SK-N-SH treated with all-trans-retinoic acid at 6 μM for 48 hours (cell line): ENCODE data around the gene MGMT.

Source experiments
- ATAC-seq: fragments of 200-7000 bp; cut with Tn5 transposase; 3 replicates; pipeline ENCODE4 v1.9.1; 2020; ENCODE audit warnings: mild to moderate bottlenecking, moderate library complexity
- ARNTL ChIP-seq: fragments of 450-650 bp; formaldehyde crosslinking; IDR thresholded peaks from 2 replicates; pipeline ENCODE4 v1.5.0; 2020; ENCODE audit warnings: low read depth, mild to moderate bottlenecking, moderate library complexity, borderline replicate concordance
- CSDC2 ChIP-seq: fragments of 250-450 bp; sonication (Bioruptor Pico); IDR thresholded peaks from 2 replicates; pipeline ENCODE4 v1.5.0; 2020; ENCODE audit warnings: mild to moderate bottlenecking, moderate library complexity
- ESRRG ChIP-seq: fragments of 250-450 bp; sonication (Bioruptor Pico); IDR thresholded peaks from 2 replicates; pipeline ENCODE4 v1.6.1; 2021; ENCODE audit warnings: mild to moderate bottlenecking
- GLIS3 ChIP-seq: fragments of 250-450 bp; sonication (Bioruptor Pico); IDR thresholded peaks from 2 replicates; pipeline ENCODE4 v1.5.0; 2020; ENCODE audit warnings: mild to moderate bottlenecking, moderate library complexity
- ISL1 ChIP-seq: fragments of 250-450 bp; sonication (Bioruptor Pico); IDR thresholded peaks from 2 replicates; pipeline ENCODE4 v2.1.2; 2022; ENCODE audit warnings: mild to moderate bottlenecking, moderate library complexity
- OSR1 ChIP-seq: fragments of 250-450 bp; sonication (Bioruptor Pico); IDR thresholded peaks from 2 replicates; pipeline ENCODE4 v1.8.0; 2022; ENCODE audit warnings: moderate library complexity, mild to moderate bottlenecking, inconsistent platforms
- PPARA ChIP-seq: fragments of 250-450 bp; sonication (Bioruptor Pico); IDR thresholded peaks from 2 replicates; pipeline ENCODE4 v1.5.0; 2020; ENCODE audit warnings: mild to moderate bottlenecking, borderline replicate concordance
- RARB ChIP-seq: fragments of 250-450 bp; sonication (Bioruptor Pico); IDR thresholded peaks from 2 replicates; pipeline ENCODE4 v1.8.0; 2021; ENCODE audit warnings: mild to moderate bottlenecking, moderate library complexity
- SNAI2 ChIP-seq: fragments of 250-450 bp; sonication (Bioruptor Pico); IDR thresholded peaks from 2 replicates; pipeline ENCODE4 v1.5.0; 2020; ENCODE audit warnings: mild to moderate bottlenecking, moderate library complexity
- TOX ChIP-seq: fragments of 250-450 bp; sonication (Bioruptor Pico); IDR thresholded peaks from 2 replicates; pipeline ENCODE4 v1.8.0; 2021; ENCODE audit warnings: mild to moderate bottlenecking, moderate library complexity, borderline replicate concordance
- ZC3H10 ChIP-seq: fragments of 250-450 bp; sonication (Bioruptor Pico); IDR thresholded peaks from 2 replicates; pipeline ENCODE4 v1.5.1; 2021; ENCODE audit warnings: mild to moderate bottlenecking, moderate library complexity
- ZFP3 ChIP-seq: fragments of 250-450 bp; sonication (Bioruptor Pico); IDR thresholded peaks from 2 replicates; pipeline ENCODE4 v1.5.0; 2020; ENCODE audit warnings: mild to moderate bottlenecking, moderate library complexity
- ZNF565 ChIP-seq: fragments of 450-650 bp; formaldehyde crosslinking; conservative IDR thresholded peaks from 2 replicates; pipeline ENCODE4 v1.5.0; 2020; ENCODE audit warnings: low read depth, mild to moderate bottlenecking, moderate library complexity
- ZNF8 ChIP-seq: fragments of 450-650 bp; formaldehyde crosslinking; IDR thresholded peaks from 2 replicates; pipeline ENCODE4 v1.5.0; 2020; ENCODE audit warnings: mild to moderate bottlenecking, moderate library complexity
- TF ChIP-seq, protein P1 (sequence below): fragments of 250-450 bp; sonication (Bioruptor Pico); IDR thresholded peaks from 2 replicates; pipeline ENCODE4 v1.8.0; 2021; ENCODE audit warnings: low read depth, mild to moderate bottlenecking, moderate library complexity, borderline replicate concordance
- TF ChIP-seq, protein P2 (sequence below): fragments of 250-450 bp; sonication (Bioruptor Pico); IDR thresholded peaks from 2 replicates; pipeline ENCODE4 v1.5.0; 2020; ENCODE audit warnings: mild to moderate bottlenecking, moderate library complexity
- TF ChIP-seq, protein P3 (sequence below): fragments of 250-450 bp; sonication (Bioruptor Pico); IDR thresholded peaks from 2 replicates; pipeline ENCODE4 v1.5.1; 2021; ENCODE audit warnings: mild to moderate bottlenecking, moderate library complexity
- TF ChIP-seq, protein P4 (sequence below): fragments of 250-450 bp; sonication (Bioruptor Pico); IDR thresholded peaks from 2 replicates; pipeline ENCODE4 v1.5.1; 2020; ENCODE audit warnings: low read depth, mild to moderate bottlenecking, moderate library complexity

MGMT gene

DNA sequence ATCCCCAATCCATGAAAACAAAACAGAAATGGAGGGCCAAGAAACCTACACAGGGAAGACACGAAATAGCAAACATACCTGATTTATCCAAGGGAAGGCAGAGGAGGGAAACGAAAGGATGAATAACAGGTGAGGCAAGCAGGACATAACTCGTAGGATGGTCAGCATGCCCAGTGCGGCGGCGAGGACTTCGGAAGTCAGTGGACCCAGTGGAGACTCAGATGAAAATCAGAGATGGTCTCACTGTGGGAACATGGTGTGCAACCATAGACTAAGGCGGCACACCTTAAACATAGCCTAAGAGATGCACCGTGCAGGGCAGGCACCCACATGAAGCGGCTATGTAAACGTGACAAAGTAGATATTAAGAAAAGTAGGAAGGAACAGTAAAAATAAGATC is 157.5 kb downstream of the MGMT start:
- no peak for TF ChIP-seq ISL1
- no peak for TF ChIP-seq RARB (CRISPR knock-in tag)
- no peak for TF ChIP-seq ZNF565 (CRISPR knock-in tag)
- no peak for TF ChIP-seq SNAI2 (CRISPR knock-in tag)
- TF ChIP-seq, protein P1, sequence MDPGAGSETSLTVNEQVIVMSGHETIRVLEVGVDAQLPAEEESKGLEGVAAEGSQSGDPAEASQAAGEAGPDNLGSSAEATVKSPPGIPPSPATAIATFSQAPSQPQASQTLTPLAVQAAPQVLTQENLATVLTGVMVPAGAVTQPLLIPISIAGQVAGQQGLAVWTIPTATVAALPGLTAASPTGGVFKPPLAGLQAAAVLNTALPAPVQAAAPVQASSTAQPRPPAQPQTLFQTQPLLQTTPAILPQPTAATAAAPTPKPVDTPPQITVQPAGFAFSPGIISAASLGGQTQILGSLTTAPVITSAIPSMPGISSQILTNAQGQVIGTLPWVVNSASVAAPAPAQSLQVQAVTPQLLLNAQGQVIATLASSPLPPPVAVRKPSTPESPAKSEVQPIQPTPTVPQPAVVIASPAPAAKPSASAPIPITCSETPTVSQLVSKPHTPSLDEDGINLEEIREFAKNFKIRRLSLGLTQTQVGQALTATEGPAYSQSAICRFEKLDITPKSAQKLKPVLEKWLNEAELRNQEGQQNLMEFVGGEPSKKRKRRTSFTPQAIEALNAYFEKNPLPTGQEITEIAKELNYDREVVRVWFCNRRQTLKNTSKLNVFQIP (CRISPR knock-in tag) = no peak
- TF ChIP-seq, protein P2, sequence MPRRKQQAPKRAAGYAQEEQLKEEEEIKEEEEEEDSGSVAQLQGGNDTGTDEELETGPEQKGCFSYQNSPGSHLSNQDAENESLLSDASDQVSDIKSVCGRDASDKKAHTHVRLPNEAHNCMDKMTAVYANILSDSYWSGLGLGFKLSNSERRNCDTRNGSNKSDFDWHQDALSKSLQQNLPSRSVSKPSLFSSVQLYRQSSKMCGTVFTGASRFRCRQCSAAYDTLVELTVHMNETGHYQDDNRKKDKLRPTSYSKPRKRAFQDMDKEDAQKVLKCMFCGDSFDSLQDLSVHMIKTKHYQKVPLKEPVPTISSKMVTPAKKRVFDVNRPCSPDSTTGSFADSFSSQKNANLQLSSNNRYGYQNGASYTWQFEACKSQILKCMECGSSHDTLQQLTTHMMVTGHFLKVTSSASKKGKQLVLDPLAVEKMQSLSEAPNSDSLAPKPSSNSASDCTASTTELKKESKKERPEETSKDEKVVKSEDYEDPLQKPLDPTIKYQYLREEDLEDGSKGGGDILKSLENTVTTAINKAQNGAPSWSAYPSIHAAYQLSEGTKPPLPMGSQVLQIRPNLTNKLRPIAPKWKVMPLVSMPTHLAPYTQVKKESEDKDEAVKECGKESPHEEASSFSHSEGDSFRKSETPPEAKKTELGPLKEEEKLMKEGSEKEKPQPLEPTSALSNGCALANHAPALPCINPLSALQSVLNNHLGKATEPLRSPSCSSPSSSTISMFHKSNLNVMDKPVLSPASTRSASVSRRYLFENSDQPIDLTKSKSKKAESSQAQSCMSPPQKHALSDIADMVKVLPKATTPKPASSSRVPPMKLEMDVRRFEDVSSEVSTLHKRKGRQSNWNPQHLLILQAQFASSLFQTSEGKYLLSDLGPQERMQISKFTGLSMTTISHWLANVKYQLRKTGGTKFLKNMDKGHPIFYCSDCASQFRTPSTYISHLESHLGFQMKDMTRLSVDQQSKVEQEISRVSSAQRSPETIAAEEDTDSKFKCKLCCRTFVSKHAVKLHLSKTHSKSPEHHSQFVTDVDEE (CRISPR knock-in tag) = no peak
- TF ChIP-seq GLIS3 (CRISPR knock-in tag) = no peak
- no peak for TF ChIP-seq CSDC2 (CRISPR knock-in tag)
- no peak for ATAC-seq

DNA sequence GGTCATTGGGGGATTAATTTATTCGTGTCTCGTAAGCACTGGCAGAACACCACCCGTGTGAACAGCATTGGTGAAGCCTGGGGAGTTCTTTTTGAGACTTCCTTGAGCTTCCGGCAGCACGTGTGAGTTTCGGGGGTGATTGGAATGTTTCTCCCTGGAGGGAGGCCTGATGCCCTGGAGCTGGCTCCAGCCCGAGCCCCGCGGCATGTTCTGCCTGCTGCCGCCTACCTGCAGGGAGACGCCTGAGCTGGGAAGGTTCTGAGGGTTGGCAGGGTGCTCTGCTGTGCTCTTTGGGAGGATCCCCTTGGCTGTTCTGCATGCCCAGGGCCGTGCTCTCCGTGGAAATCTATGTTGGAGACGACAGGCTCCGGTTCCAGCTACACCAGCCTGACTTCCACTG is 159.3 kb downstream of the MGMT start:
- ATAC-seq = no peak
- TF ChIP-seq ZNF8 (CRISPR knock-in tag) (no peak), PPARA (CRISPR knock-in tag) (no peak), ZFP3 (CRISPR knock-in tag) (no peak), ISL1 (no peak), CSDC2 (CRISPR knock-in tag) (no peak), TOX (CRISPR knock-in tag) (no peak), OSR1 (no peak), ZNF565 (CRISPR knock-in tag) (no peak), GLIS3 (CRISPR knock-in tag) (no peak), ARNTL (CRISPR knock-in tag) (no peak), ESRRG (CRISPR knock-in tag) (no peak), RARB (CRISPR knock-in tag) (no peak), ZC3H10 (CRISPR knock-in tag) (no peak)
- TF ChIP-seq, protein P3, sequence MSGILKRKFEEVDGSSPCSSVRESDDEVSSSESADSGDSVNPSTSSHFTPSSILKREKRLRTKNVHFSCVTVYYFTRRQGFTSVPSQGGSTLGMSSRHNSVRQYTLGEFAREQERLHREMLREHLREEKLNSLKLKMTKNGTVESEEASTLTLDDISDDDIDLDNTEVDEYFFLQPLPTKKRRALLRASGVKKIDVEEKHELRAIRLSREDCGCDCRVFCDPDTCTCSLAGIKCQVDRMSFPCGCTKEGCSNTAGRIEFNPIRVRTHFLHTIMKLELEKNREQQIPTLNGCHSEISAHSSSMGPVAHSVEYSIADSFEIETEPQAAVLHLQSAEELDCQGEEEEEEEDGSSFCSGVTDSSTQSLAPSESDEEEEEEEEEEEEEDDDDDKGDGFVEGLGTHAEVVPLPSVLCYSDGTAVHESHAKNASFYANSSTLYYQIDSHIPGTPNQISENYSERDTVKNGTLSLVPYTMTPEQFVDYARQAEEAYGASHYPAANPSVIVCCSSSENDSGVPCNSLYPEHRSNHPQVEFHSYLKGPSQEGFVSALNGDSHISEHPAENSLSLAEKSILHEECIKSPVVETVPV (CRISPR knock-in tag) = no peak
- TF ChIP-seq, protein P4, sequence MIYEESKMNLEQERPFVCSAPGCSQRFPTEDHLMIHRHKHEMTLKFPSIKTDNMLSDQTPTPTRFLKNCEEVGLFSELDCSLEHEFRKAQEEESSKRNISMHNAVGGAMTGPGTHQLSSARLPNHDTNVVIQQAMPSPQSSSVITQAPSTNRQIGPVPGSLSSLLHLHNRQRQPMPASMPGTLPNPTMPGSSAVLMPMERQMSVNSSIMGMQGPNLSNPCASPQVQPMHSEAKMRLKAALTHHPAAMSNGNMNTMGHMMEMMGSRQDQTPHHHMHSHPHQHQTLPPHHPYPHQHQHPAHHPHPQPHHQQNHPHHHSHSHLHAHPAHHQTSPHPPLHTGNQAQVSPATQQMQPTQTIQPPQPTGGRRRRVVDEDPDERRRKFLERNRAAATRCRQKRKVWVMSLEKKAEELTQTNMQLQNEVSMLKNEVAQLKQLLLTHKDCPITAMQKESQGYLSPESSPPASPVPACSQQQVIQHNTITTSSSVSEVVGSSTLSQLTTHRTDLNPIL (CRISPR knock-in tag) = no peak
- TF ChIP-seq, protein P1 (CRISPR knock-in tag) = no peak
- TF ChIP-seq, protein P2 (CRISPR knock-in tag) = no peak
